Epithelial cell of esophagus (primary cell): ENCODE data around the gene SUMO3.

Experiments used
- DNase-seq: peaks from one replicate; pipeline ENCODE4 v3.0.0; 2010; ENCODE audit warnings: low read depth
- H3K4me3 ChIP-seq: 2 replicates; pipeline ENCODE4 v1.5.1; 2011; ENCODE audit warnings: mild to moderate bottlenecking, low read length, control low read depth
- TF ChIP-seq, protein P1 (sequence below): IDR thresholded peaks from 2 replicates; pipeline ENCODE4 v1.5.1; 2011; ENCODE audit warnings: low read depth, mild to moderate bottlenecking, low read length, control low read depth, inconsistent platforms; ENCODE audit not compliant: insufficient read depth; ENCODE audit errors: missing control alignments

SUMO3 gene

DNA sequence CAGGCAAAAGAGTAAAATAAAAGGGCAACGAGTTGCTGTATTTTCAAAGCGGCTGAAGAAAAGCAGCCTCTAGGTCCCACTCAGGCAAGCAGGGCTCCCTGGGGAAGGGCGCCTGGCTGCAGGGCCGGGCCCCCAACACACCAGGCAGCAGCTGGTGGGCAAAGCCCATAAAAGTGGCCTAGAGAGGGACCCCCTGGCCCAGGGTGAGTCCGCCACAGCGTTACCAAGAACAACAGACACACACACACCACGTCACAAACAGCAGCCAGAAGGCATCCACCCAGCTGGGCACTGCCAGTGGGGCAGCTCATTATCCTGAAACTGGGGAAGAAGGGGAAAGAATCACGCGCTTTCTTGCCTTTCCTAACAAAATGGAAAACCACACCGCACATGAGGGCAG is 4.7 kb downstream of the SUMO3 start:
- TF ChIP-seq, protein P1, sequence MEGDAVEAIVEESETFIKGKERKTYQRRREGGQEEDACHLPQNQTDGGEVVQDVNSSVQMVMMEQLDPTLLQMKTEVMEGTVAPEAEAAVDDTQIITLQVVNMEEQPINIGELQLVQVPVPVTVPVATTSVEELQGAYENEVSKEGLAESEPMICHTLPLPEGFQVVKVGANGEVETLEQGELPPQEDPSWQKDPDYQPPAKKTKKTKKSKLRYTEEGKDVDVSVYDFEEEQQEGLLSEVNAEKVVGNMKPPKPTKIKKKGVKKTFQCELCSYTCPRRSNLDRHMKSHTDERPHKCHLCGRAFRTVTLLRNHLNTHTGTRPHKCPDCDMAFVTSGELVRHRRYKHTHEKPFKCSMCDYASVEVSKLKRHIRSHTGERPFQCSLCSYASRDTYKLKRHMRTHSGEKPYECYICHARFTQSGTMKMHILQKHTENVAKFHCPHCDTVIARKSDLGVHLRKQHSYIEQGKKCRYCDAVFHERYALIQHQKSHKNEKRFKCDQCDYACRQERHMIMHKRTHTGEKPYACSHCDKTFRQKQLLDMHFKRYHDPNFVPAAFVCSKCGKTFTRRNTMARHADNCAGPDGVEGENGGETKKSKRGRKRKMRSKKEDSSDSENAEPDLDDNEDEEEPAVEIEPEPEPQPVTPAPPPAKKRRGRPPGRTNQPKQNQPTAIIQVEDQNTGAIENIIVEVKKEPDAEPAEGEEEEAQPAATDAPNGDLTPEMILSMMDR, result no peak

DNA sequence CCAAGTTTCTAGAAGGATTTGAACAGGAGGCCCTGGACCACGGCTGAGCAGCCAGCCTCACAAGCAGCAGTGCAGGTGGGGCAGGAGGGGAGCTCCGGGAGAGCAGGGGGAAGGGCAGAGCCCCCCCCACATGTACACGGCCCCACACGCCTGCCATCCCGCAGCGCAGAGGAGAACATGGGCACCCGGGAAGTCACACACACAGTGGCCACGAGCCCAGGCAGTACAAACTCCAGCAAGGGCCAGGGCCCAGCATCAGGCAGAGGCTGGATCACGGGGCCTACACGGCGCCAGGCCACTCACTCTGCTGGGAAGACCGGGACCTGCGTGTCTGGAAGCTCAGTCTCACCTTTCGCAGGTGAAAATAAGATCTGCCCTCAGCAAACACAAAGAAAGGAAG is 5.2 kb downstream of the SUMO3 start:
- TF ChIP-seq, protein P1, result no peak
- no peak for DNase-seq
- H3K4me3 ChIP-seq, result no peak overlapping the region

More for the DNA sequence above, 4.7 kb downstream of the SUMO3 start:
- no peak for DNase-seq
- no peak overlapping the region for H3K4me3 ChIP-seq

DNA sequence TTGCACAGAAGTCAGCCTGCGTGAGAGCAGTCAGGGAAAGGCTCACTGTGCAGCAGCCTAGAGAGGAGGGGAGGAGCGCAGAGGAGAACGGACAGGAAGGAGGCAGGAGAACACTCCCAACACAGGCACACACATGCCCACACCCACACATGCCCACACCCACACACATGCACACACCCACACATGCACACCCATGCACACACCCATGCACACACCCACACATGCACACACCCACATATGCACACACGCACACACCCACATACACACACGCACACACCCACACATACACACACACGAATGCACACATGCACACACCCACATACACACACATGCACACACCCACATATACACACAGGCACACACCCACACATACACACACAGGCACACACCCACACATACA is 7.1 kb downstream of the SUMO3 start:
- no peak overlapping the region for H3K4me3 ChIP-seq
- DNase-seq, result no peak

GRCh38 chr21:44805859-44806258 is 12.0 kb downstream of the SUMO3 start:
- TF ChIP-seq, protein P1, result no peak
- H3K4me3 ChIP-seq, result no peak overlapping the region
- no peak for DNase-seq

More for the DNA sequence above, 7.1 kb downstream of the SUMO3 start:
- TF ChIP-seq, protein P1, result no peak

GRCh38 chr21:44805226-44805625 is 12.6 kb downstream of the SUMO3 start:
- DNase-seq, result no peak
- TF ChIP-seq, protein P1, result no peak
- H3K4me3 ChIP-seq, result no peak overlapping the region

DNA sequence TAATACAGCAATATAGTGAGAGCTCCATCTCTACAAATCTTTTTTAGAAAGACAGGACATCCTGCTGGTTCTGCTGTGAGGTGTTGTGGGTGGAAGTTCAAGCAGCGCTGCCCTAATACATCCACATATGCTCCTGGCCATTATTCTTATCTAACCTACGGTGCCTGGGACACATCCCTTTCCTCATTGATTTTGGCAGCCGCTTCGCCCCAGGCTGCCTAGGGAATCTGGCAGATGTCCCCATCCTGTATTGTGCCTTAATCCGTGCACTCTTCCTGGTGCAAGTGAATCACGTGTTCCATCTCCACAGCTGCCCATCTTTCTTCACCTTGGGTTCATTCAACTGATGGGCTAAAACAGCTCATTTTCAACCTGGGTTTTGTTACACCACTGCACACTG is 13.1 kb downstream of the SUMO3 start:
- TF ChIP-seq, protein P1, result no peak
- no peak for DNase-seq
- no peak overlapping the region for H3K4me3 ChIP-seq

GRCh38 chr21:44803651-44804050 is 14.2 kb downstream of the SUMO3 start:
- no peak for DNase-seq
- no peak overlapping the region for H3K4me3 ChIP-seq
- TF ChIP-seq, protein P1, result no peak
